Stimulated activated CD8-positive, alpha-beta memory T cell treated with anti-CD3 and anti-CD28 coated beads, Interleukin-12 subunit alpha, Interleukin-12 subunit beta, amount 100 ng/mL, for 24 hours (primary cell): ENCODE results near the gene OAS3.
"Not testable (repeated sequence)": the region's sequence is repeated elsewhere in the genome, so short reads cannot be mapped to it uniquely, and the experiment has no call there.

Experiments used
- DNase-seq: peaks from one replicate; pipeline ENCODE4 v3.0.0-alpha.2; 2020; ENCODE audit errors: extremely low read depth

The OAS3 gene

GRCh38 chr12:112924986-112925385 is 13.3 kb upstream of the OAS3 start:
- DNase-seq, result no peak

- not testable (repeated sequence) for DNase-seq
These were observed 11.7 kb upstream of the OAS3 start for GRCh38 chr12:112926416-112927033.

GRCh38 chr12:112927475-112927874 is 10.8 kb upstream of the OAS3 start:
- DNase-seq, result no peak

- DNase-seq, result no peak
These were observed 10.3 kb upstream of the OAS3 start for GRCh38 chr12:112927925-112928324.

GRCh38 chr12:112928978-112929377 is 9.3 kb upstream of the OAS3 start:
- no peak for DNase-seq

GRCh38 chr12:112929715-112930114 is 8.6 kb upstream of the OAS3 start:
- no peak for DNase-seq

GRCh38 chr12:112930350-112930749 is 7.9 kb upstream of the OAS3 start:
- no peak for DNase-seq

- DNase-seq, result no peak
These were observed 5.7 kb upstream of the OAS3 start for GRCh38 chr12:112932485-112933128.

GRCh38 chr12:112933129-112933505 is 5.2 kb upstream of the OAS3 start:
- DNase-seq, result no peak

- DNase-seq, result no peak
These were observed 2.0 kb upstream of the OAS3 start for GRCh38 chr12:112936264-112936663.

GRCh38 chr12:112936927-112937326 is 1.3 kb upstream of the OAS3 start:
- DNase-seq, result no peak

GRCh38 chr12:112938751-112939150 is 477 bp downstream of the OAS3 start:
- no peak for DNase-seq

- no peak for DNase-seq
These were observed 1.6 kb downstream of the OAS3 start for GRCh38 chr12:112939761-112940381.

- no peak for DNase-seq
These were observed 3.5 kb downstream of the OAS3 start for GRCh38 chr12:112941528-112942335.

- no peak for DNase-seq
These were observed 4.3 kb downstream of the OAS3 start for GRCh38 chr12:112942572-112942971.

GRCh38 chr12:112944024-112944690 is 5.9 kb downstream of the OAS3 start:
- DNase-seq, result no peak

- no peak for DNase-seq
These were observed 7.2 kb downstream of the OAS3 start for GRCh38 chr12:112945515-112945914.

- DNase-seq, result no peak
These were observed 8.1 kb downstream of the OAS3 start for GRCh38 chr12:112946236-112947000.

- DNase-seq, result no peak
These were observed 9.0 kb downstream of the OAS3 start for GRCh38 chr12:112947314-112947713.

- DNase-seq, result no peak
These were observed 9.5 kb downstream of the OAS3 start for GRCh38 chr12:112947761-112948160.

- no peak for DNase-seq
These were observed 10.5 kb downstream of the OAS3 start for GRCh38 chr12:112948806-112949205.
